Spleen (tissue), 11 donors: ENCODE data around the gene FCAMR. TPM values are rescaled to one million over a fixed set of nuclear protein-coding genes. Genes with fewer than 3 reads are reported as not detected.

ENCODE experiments used
- DNase-seq: peaks from one replicate; pipeline ENCODE4 v3.0.0-alpha.2; 2020
- H3K27ac ChIP-seq, 8 donors: fragments of 200-600 bp; sonication (generic) in 7 of 8; 1 replicate in 4 of 8; 2 replicates in 4 of 8; pipeline versions ENCODE4 v1.5.0 to v1.8.0; 2016 to 2021; ENCODE audit warnings: inconsistent platforms in 4 of 8, mild to moderate bottlenecking in 4 of 8, moderate library complexity in 1 of 8
- H3K27me3 ChIP-seq, 7 donors: fragments of 200-600 bp; sonication (generic) in 6 of 7; replicated peaks in 1 of 7; 1 replicate in 4 of 7; 2 replicates in 3 of 7; pipeline versions ENCODE4 v1.5.0 to v1.8.0; 2016 to 2021; ENCODE audit warnings: inconsistent platforms in 3 of 7, mild to moderate bottlenecking in 1 of 7
- H3K36me3 ChIP-seq, 6 donors: fragments of 200-600 bp; sonication (generic) in 5 of 6; 1 replicate in 4 of 6; 2 replicates in 2 of 6; pipeline versions ENCODE4 v1.5.0 to v1.8.0; 2016 to 2021; ENCODE audit warnings: inconsistent platforms in 2 of 6
- H3K4me1 ChIP-seq, 6 donors: fragments of 200-600 bp; sonication (generic) in 5 of 6; 1 replicate in 3 of 6; 2 replicates in 3 of 6; pipeline versions ENCODE4 v1.5.0 to v1.8.0; 2016 to 2021; ENCODE audit warnings: inconsistent platforms in 3 of 6
- H3K4me3 ChIP-seq, 8 donors: fragments of 200-600 bp; sonication (generic) in 7 of 8; 1 replicate in 4 of 8; 2 replicates in 4 of 8; pipeline versions ENCODE4 v1.5.0 to v1.8.0; 2016 to 2021; ENCODE audit warnings: inconsistent platforms in 4 of 8, mild to moderate bottlenecking in 4 of 8, moderate library complexity in 2 of 8
- H3K9me3 ChIP-seq, 8 donors: fragments of 200-600 bp; sonication (generic) in 7 of 8; 1 replicate in 4 of 8; 2 replicates in 4 of 8; pipeline versions ENCODE4 v1.5.0 to v1.8.0; 2016 to 2021; ENCODE audit warnings: inconsistent platforms in 4 of 8
- POLR2A ChIP-seq, 3 donors: fragments of 450-650 bp; IDR thresholded peaks; one replicate each; pipeline ENCODE4 v1.5.1; 2017; ENCODE audit warnings: antibody characterized with exemption in 3 of 3, mild to moderate bottlenecking in 1 of 3
- POLR2AphosphoS5 ChIP-seq, 3 donors: sonication (generic); formaldehyde crosslinking; IDR thresholded peaks; one replicate each; pipeline ENCODE4 v1.5.1; 2017; ENCODE audit warnings: antibody characterized with exemption in 3 of 3
- WGBS, 5 donors: extraction: QIAGEN DNeasy Blood & Tissue Kit in 3 of 5; methylation state at CpG; one replicate each; pipeline versions ENCODE4 v1.1.5 to v1.1.7; 2013 to 2018; 5-methylcytosine and 5-hydroxymethylcytosine counted together
- intact Hi-C: fragments of 100-400 bp; cut with DNase I; formaldehyde crosslinking; loops from one replicate; pipeline ENCODE4 v1.15.0; 2023; ENCODE audit warnings: low total_unique reads
- polyA plus RNA-seq, 3 donors: library from polyadenylated mRNA; stranded (reverse); fragments of 200-250 nt; gene quantifications; one replicate each; pipeline ENCODE4 v1.2.1, GENCODE V29; 2013
- total RNA-seq, 7 donors: library from RNA; depleted of rRNA in 3 of 7; stranded (reverse); fragments of >200 nt in 3 of 7; fragmentation: NEBNext Ultra II Directional in 4 of 7; extraction: Animal tissue kit (Norgen Biotek cat#: 25700) in 4 of 7; gene quantifications; one replicate each; pipeline versions ENCODE4 v1.1.0 to v1.2.1, GENCODE V29; 2016 to 2021
- TF ChIP-seq, protein P1 (sequence below), 11 experiments: fragments of 200-600 bp in 7 of 11; fragments of 450-650 bp in 4 of 11; sonication (generic) in 4 of 11; IDR thresholded peaks in 8 of 11; conservative IDR thresholded peaks in 3 of 11; 1 replicate in 7 of 11; 2 replicates in 4 of 11; pipeline versions ENCODE4 v1.4.0 to v1.8.0; 2016 to 2021; ENCODE audit warnings: antibody characterized with exemption in 11 of 11, inconsistent platforms in 4 of 11, mild to moderate bottlenecking in 1 of 11
- donor health status: healthy with polysubstance abuse.
- donor health status: DM: no; HTN: no; CAD: no; lungs with moderate emphysema.
- donor health status: DM: no; HTN: no; CAD: no.
- donor health status: Bipolar disorder and iron deficiency.
- donor health status: healthy.
- donor health status: DM: no; HTN: no; CAD: no.
- donor health status: DM: yes; HTN: yes; CAD: no.

The FCAMR gene
- total and polyA plus RNA-seq, 10 donors: 0.16 to 1.3 (median 0.38) TPM; not detected in 2

DNA sequence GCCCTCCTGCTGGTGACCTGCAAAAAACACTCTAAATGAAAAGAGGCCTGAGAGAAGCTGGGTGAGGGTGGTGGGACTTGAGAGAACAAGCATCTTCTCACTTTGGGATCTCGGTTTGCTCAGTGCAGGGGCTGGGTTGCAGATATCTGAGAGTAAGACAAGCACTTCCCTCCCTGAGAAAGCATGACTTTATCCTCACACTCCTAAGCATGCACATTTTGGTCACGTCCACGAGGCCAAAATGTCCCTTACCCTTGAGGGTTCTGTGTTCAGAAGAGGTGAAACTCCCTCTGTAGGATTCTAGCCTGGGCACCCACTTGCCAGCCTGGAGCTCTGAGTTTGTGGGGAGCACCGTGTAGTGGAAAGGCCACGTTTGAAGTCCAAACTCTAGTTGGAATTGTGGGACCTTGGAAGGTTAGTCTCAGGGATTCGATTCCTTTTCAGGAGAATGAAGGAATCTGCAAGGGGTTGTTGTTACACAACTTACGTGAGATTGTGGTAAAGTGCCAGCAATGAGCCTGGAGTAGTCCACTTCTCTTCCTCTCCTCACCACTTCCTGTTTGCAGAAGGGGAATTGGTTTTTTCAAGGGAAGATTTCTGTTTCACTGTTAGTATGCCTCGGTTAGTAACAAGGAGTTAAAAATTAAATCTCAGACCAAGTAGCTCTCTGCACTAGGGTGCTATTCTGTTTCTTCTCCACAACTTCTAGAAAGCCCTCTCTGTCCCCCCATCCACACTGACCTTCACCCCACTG, 3.0 kb downstream of the FCAMR start:
- no peaks in the 10 kb centered on the region for H3K9me3 ChIP-seq
- 27 to 36% (median 33%) methylated on average over 8 of the region's 8 CpGs for WGBS, 5 donors
- no peak overlapping the region for H3K4me3 ChIP-seq
- H3K36me3 ChIP-seq: no peaks in the 10 kb centered on the region
- peaks cover 0 to 50% (median 14%) of the 10 kb centered on the region in 6 donors for H3K4me1 ChIP-seq
- TF ChIP-seq POLR2AphosphoS5 (IDR thresholded peaks at IDR 0.05) (no peak), POLR2A (IDR thresholded peaks at IDR 0.05) (no peak)
- TF ChIP-seq, protein P1, sequence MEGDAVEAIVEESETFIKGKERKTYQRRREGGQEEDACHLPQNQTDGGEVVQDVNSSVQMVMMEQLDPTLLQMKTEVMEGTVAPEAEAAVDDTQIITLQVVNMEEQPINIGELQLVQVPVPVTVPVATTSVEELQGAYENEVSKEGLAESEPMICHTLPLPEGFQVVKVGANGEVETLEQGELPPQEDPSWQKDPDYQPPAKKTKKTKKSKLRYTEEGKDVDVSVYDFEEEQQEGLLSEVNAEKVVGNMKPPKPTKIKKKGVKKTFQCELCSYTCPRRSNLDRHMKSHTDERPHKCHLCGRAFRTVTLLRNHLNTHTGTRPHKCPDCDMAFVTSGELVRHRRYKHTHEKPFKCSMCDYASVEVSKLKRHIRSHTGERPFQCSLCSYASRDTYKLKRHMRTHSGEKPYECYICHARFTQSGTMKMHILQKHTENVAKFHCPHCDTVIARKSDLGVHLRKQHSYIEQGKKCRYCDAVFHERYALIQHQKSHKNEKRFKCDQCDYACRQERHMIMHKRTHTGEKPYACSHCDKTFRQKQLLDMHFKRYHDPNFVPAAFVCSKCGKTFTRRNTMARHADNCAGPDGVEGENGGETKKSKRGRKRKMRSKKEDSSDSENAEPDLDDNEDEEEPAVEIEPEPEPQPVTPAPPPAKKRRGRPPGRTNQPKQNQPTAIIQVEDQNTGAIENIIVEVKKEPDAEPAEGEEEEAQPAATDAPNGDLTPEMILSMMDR (IDR thresholded peaks at IDR 0.05 in 8 of 11, conservative IDR thresholded peaks at IDR 0.05 in 3 of 11): no peak
- DNase-seq: no peak
- H3K27me3 ChIP-seq: peaks cover 0 to 14% (median 0%) of the 10 kb centered on the region in 7 donors
- intact Hi-C loops: no loop called here
- peak overlapping the region in 2 of 8 donors; percentile 2 to 3 for H3K27ac ChIP-seq

DNA sequence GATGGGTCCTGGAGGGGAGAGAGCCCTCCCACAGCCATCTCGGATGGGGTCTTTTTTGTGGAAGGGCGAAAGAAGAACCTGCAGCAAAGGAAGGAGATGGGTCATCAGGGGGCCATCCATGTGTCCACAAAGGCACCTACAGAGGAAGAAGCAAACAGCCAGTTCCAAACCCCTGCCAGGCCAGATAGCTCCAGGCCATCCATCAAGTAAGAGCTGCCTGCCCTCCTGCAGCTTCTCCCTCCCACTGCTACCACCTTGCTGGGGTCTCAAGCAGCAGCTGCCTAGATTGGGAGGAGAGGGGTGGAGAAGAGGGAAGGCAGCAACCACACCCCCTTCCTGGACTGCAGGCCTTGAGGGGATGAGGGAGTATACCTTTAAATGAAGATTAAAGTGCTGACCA, 4.5 kb downstream of the FCAMR start:
- intact Hi-C loops: no loop called here
- WGBS, 5 donors: 82 to 92% (median 89%) methylated on average over 2 of the region's 2 CpGs

DNA sequence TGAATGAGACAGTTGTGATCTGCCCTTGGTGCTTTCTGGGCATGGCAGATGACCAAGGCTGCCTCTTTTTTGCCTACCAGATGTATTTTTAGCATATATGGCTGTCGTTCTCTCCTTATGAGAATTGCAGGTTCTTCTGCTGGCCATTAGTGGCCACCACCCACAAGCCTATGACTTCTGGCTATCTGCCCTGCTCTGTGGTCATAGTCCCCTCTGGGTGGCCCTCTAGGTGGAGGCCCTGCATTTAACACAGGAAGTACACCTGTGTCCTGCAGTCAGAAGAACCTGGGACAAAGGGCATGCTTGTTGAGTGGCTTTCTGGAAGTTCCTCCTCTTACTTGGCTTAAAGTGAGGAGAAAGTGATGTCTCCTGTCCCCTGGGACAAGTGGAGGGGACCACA, 6.5 kb downstream of the FCAMR start:
- no peak for TF ChIP-seq POLR2A (IDR thresholded peaks at IDR 0.05)
- TF ChIP-seq, protein P1 (IDR thresholded peaks at IDR 0.05 in 8 of 11, conservative IDR thresholded peaks at IDR 0.05 in 3 of 11): no peak
- TF ChIP-seq POLR2AphosphoS5 (IDR thresholded peaks at IDR 0.05): no peak
- H3K9me3 ChIP-seq: no peaks in the 10 kb centered on the region
- intact Hi-C loops: no loop called here
- WGBS, 5 donors: 74 to 92% (median 85%) methylated on average over 1 of the region's 1 CpG
- no peak overlapping the region for H3K27ac ChIP-seq
- DNase-seq: no peak
- H3K4me1 ChIP-seq: peaks cover 0 to 35% (median 16%) of the 10 kb centered on the region in 6 donors
- H3K4me3 ChIP-seq: no peak overlapping the region
- H3K27me3 ChIP-seq: peaks cover 0 to 2% (median 0%) of the 10 kb centered on the region in 7 donors
- no peaks in the 10 kb centered on the region for H3K36me3 ChIP-seq

More for the DNA sequence above, 4.5 kb downstream of the FCAMR start:
- H3K4me1 ChIP-seq: peaks cover 0 to 53% (median 16%) of the 10 kb centered on the region in 6 donors
- TF ChIP-seq POLR2A (IDR thresholded peaks at IDR 0.05) (no peak), POLR2AphosphoS5 (IDR thresholded peaks at IDR 0.05) (no peak)
- TF ChIP-seq, protein P1 (IDR thresholded peaks at IDR 0.05 in 8 of 11, conservative IDR thresholded peaks at IDR 0.05 in 3 of 11): no peak
- no peaks in the 10 kb centered on the region for H3K9me3 ChIP-seq
- no peak overlapping the region for H3K27ac ChIP-seq
- H3K36me3 ChIP-seq: no peaks in the 10 kb centered on the region
- no peak overlapping the region for H3K4me3 ChIP-seq
- DNase-seq: no peak
- H3K27me3 ChIP-seq: peaks cover 0 to 14% (median 0%) of the 10 kb centered on the region in 7 donors

DNA sequence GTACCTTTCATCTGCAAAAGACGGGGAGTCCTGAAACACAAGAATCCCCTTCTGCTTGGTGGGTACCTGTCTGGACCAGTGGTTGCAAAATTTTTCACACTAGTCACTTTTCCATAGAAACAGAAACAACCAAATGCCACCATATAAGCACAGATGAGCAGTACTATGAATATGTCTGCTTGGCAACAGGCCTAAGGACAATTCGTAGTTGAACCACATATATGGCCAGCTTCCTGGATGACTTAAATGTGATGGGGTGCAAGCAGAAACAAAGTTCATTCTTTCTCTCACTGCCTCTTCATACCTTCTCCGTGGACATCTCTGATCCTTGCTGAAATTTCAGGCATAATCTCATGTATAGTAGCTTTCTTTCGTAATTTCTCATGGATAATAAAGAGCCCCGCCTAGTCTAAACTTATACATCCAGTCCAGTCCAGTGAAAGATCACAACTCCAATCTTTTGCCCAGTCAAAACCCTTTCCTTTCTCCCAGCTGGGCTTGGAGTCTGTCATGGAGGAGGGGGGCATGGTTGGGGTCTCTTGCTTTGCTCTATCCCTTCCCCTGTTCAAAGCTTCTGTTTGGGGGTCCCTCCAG, 7.0 kb downstream of the FCAMR start:
- peaks cover 0 to 29% (median 16%) of the 10 kb centered on the region in 6 donors for H3K4me1 ChIP-seq
- H3K36me3 ChIP-seq: no peaks in the 10 kb centered on the region
- TF ChIP-seq, protein P1 (IDR thresholded peaks at IDR 0.05 in 8 of 11, conservative IDR thresholded peaks at IDR 0.05 in 3 of 11): no peak
- intact Hi-C loops: no loop called here
- WGBS, 5 donors: 85 to 91% (median 88%) methylated on average over 5 of the region's 5 CpGs
- no peaks in the 10 kb centered on the region for H3K9me3 ChIP-seq
- H3K4me3 ChIP-seq: no peak overlapping the region
- no peaks in the 10 kb centered on the region for H3K27me3 ChIP-seq
- DNase-seq: no peak
- H3K27ac ChIP-seq: no peak overlapping the region
